ENCODE results near the gene PSMG1.

The PSMG1 gene

DNA sequence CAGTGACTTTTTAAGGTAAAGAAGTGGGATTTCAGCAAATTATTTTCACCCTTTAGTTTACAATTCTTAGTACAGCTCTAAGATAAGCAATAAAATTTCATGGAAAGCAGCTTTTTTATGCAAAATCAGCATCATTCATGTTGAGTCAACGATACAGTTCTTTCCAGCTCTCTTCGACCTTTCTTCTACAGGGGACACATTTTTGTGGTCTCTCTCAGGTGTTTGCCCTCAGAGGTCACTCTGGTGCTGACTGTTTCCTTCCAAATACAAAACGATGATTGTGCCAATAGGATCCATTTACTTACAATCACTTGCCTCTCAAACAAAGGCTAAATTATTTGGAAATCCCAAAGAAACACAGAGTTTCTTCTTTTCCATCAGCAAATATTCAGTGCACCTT, 51.0 kb downstream of the PSMG1 start:
- in situ Hi-C loops (cut with HindIII; ENCODE audit: low sequenced_read_pairs): no loop called here
- TF ChIP-seq, protein P1, sequence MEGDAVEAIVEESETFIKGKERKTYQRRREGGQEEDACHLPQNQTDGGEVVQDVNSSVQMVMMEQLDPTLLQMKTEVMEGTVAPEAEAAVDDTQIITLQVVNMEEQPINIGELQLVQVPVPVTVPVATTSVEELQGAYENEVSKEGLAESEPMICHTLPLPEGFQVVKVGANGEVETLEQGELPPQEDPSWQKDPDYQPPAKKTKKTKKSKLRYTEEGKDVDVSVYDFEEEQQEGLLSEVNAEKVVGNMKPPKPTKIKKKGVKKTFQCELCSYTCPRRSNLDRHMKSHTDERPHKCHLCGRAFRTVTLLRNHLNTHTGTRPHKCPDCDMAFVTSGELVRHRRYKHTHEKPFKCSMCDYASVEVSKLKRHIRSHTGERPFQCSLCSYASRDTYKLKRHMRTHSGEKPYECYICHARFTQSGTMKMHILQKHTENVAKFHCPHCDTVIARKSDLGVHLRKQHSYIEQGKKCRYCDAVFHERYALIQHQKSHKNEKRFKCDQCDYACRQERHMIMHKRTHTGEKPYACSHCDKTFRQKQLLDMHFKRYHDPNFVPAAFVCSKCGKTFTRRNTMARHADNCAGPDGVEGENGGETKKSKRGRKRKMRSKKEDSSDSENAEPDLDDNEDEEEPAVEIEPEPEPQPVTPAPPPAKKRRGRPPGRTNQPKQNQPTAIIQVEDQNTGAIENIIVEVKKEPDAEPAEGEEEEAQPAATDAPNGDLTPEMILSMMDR (IDR thresholded peaks at IDR 0.05; ENCODE audit: low read depth, low read length): no peak
- H3K4me3 ChIP-seq (ENCODE audit: low read depth, low read length): no peak overlapping the region
- no peak for DNase-seq (ENCODE audit: low read depth, low spot score)

DNA sequence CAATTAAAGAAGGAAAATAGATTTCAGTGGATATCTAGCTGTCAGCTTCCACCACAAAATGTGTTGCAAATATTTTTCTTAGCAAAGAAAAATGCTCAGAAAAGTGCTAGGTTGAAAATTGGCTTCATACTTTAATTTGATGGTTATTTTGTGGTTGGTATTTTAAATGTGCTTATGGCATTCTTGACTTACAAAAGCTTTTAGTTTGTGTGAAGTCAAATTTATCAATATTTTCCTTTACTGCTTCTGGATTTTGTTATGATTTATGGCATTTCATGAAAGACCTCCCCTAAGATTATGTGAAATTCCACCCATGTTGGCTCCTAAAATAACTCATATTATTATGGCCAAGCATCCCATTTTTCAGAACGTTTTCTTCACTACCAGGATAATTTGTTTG, 51.5 kb downstream of the PSMG1 start:
- in situ Hi-C loops (cut with HindIII; ENCODE audit: low sequenced_read_pairs): no loop called here
- no peak overlapping the region for H3K4me3 ChIP-seq (ENCODE audit: low read depth, low read length)
- TF ChIP-seq, protein P1 (IDR thresholded peaks at IDR 0.05; ENCODE audit: low read depth, low read length): no peak
- DNase-seq (ENCODE audit: low read depth, low spot score): no peak

DNA sequence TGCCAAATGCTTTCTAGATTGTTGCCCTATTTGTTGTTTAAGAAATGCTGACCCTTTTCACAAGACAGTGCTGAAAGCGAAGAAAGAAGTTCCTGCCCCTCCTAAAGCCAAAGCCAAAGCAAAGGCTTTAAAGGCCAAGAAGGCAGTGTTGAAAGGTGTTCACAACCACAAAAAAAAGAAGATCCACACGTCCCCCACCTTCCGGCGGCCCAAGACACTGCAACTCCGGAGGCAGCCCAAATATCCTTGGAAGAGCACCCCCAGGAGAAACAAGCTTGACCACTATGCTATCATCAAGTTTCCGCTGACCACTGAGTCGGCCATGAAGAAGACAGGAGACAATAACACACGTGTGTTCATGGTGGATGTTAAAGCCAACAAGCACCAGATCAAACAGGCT, 55.7 kb downstream of the PSMG1 start:
- H3K4me3 ChIP-seq (ENCODE audit: low read depth, low read length): no peak overlapping the region
- TF ChIP-seq, protein P1 (IDR thresholded peaks at IDR 0.05; ENCODE audit: low read depth, low read length): no peak
- no peak for DNase-seq (ENCODE audit: low read depth, low spot score)
- in situ Hi-C loops (cut with HindIII; ENCODE audit: low sequenced_read_pairs): no loop called here

DNA sequence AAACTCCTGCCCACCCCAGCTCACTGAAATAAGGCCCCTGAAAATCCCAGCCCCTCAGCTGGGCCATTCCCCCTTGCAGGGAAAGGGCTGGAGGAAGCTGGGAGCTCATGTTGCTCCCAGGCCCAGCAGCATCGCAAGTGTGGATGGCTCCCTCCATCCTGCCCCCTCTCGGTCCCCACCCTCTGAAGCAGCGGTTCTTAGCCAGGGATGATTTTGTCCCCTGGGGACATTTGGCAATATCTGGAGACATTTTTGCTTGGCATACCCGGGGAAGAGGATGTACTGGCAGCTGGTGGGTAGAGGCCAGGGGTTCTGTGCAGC, 56.8 kb downstream of the PSMG1 start:
- TF ChIP-seq, protein P1 (IDR thresholded peaks at IDR 0.05; ENCODE audit: low read depth, low read length): no peak

DNA sequence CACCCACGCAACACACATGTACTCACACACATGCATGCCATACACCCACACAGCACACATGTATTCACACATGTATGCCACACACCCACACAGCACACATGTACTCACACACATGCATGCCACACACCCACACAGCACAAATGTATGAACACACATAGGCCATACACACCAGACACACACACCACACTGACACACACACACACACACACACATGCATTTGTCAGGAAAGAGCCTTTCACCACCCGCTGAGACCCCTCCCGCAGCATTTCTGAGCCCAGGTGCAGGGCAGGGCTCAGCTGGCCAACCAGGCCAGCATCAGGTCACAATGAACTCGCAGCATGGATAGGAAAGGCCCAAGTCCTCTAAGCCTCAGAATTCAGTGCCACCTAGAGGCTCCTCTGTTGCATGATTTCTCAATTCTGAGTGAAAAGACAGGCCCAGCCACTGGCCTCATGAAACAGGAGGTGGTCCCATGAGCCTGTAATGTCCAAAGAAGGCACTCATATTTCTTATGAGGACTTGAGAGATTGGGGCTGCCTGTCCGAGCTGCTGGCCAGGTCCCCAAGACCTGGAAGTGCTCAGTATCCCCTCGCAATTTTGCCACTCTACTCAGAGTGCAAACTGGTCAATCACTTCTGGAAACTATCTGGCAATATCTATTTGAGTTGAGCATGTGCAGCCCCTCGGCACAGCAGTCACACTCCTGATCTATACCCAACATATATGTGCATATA, 57.3 kb downstream of the PSMG1 start:
- TF ChIP-seq, protein P1 (IDR thresholded peaks at IDR 0.05; ENCODE audit: low read depth, low read length): peak; percentile 72
- in situ Hi-C loops (cut with HindIII; ENCODE audit: low sequenced_read_pairs): no loop called here
- H3K4me3 ChIP-seq (ENCODE audit: low read depth, low read length): no peak overlapping the region
- DNase-seq (ENCODE audit: low read depth, low spot score): peak; percentile 72

More for the DNA sequence above, 56.8 kb downstream of the PSMG1 start:
- in situ Hi-C loops (cut with HindIII; ENCODE audit: low sequenced_read_pairs): no loop called here
- H3K4me3 ChIP-seq (ENCODE audit: low read depth, low read length): no peak overlapping the region
- no peak for DNase-seq (ENCODE audit: low read depth, low spot score)

Measured in astrocyte of the spinal cord (primary cell).